IMR-90 (cell line): ENCODE measurements around the gene CDKN2C. TPM values are rescaled to one million over a fixed set of nuclear protein-coding genes. Genes with fewer than 3 reads are reported as not detected.

Experiments
- ATAC-seq: fragments of 200-7000 bp; cut with Tn5 transposase; 2 replicates; pipeline ENCODE4 v1.9.1; 2020; ENCODE audit warnings: low read depth, mild to moderate bottlenecking, moderate library complexity
- BruUV-seq: library from RNA; stranded (reverse); fragments of 400-500 nt; replicated peaks from 2 replicates; lab custom pipeline; 2021; lab: Mats Ljungman, UMichigan
- CTCF ChIA-PET: fragments of 300-600 bp; formaldehyde crosslinking; extraction: SDS; loops from one replicate; lab custom pipeline; 2021; ENCODE audit warnings: antibody characterized with exemption; lab: Yijun Ruan, JAX
- POLR2A ChIA-PET: fragments of 300-600 bp; sonication (Branson Sonifier 250); formaldehyde crosslinking; loops from one replicate; lab custom pipeline; 2022; ENCODE audit warnings: antibody characterized with exemption; ENCODE audit not compliant: unreplicated experiment; lab: Charles Lee
- DNase-seq: peaks from one replicate; pipeline ENCODE4 v3.0.0; 2013
- H2AFZ ChIP-seq: replicated peaks from 2 replicates; pipeline ENCODE3; 2013; ENCODE audit warnings: low read length, mild to moderate bottlenecking; ENCODE audit not compliant: poor library complexity
- H2AK5ac ChIP-seq: 2 replicates; pipeline ENCODE4 v1.6.1; 2013; ENCODE audit warnings: low read depth, low read length, inconsistent platforms
- H2AK9ac ChIP-seq: replicated peaks from 2 replicates; pipeline ENCODE3; 2013; ENCODE audit warnings: mild to moderate bottlenecking, low read depth, low read length, moderate library complexity; ENCODE audit not compliant: poor library complexity
- H2BK120ac ChIP-seq: 2 replicates; pipeline ENCODE4 v1.6.1; 2013; ENCODE audit warnings: low read depth, low read length, inconsistent platforms
- H2BK15ac ChIP-seq: 3 replicates; pipeline ENCODE4 v1.6.1; 2013; ENCODE audit warnings: low read depth, low read length, inconsistent platforms
- H2BK20ac ChIP-seq: 2 replicates; pipeline ENCODE4 v1.6.1; 2013; ENCODE audit warnings: low read depth, mild to moderate bottlenecking, inconsistent platforms, low read length, moderate library complexity
- H2BK5ac ChIP-seq: 2 replicates; pipeline ENCODE4 v1.6.1; 2013; ENCODE audit warnings: mild to moderate bottlenecking, low read depth, low read length, inconsistent platforms; ENCODE audit not compliant: poor library complexity, severe bottlenecking
- H3K14ac ChIP-seq: replicated peaks from 2 replicates; pipeline ENCODE4 v1.6.1; 2013; ENCODE audit warnings: low read depth, low read length, inconsistent platforms
- H3K18ac ChIP-seq: 2 replicates; pipeline ENCODE4 v1.6.1; 2013; ENCODE audit warnings: low read depth, low read length, control low read depth
- H3K23ac ChIP-seq: 2 replicates; pipeline ENCODE4 v1.6.1; 2013; ENCODE audit warnings: low read depth, low read length, inconsistent platforms
- H3K27ac ChIP-seq: 2 replicates; pipeline ENCODE4 v1.5.1; 2013; ENCODE audit warnings: mild to moderate bottlenecking, control low read depth, low read length; ENCODE audit not compliant: insufficient read depth
- H3K27me3 ChIP-seq: 2 replicates; pipeline ENCODE4 v1.6.1; 2013; ENCODE audit warnings: low read length; ENCODE audit not compliant: control insufficient read depth, insufficient read depth
- H3K36me3 ChIP-seq: 2 replicates; pipeline ENCODE4 v1.6.1; 2013; ENCODE audit warnings: low read length, mixed read lengths; ENCODE audit not compliant: control insufficient read depth, insufficient read depth
- H3K4ac ChIP-seq: 2 replicates; pipeline ENCODE4 v1.6.1; 2013; ENCODE audit warnings: low read depth, low read length, inconsistent platforms
- H3K4me1 ChIP-seq: 2 replicates; pipeline ENCODE4 v1.6.1; 2013; ENCODE audit warnings: low read length, mixed read lengths; ENCODE audit not compliant: control insufficient read depth, insufficient read depth
- H3K4me2 ChIP-seq: 2 replicates; pipeline ENCODE4 v1.6.1; 2013; ENCODE audit warnings: low read depth, mild to moderate bottlenecking, control low read depth, low read length, moderate library complexity
- H3K4me3 ChIP-seq: 2 replicates; pipeline ENCODE4 v1.5.1; 2013; ENCODE audit warnings: low read depth, mild to moderate bottlenecking, control low read depth, low read length, moderate library complexity; ENCODE audit not compliant: insufficient read depth
- H3K56ac ChIP-seq: 2 replicates; pipeline ENCODE4 v1.6.1; 2013; ENCODE audit warnings: low read length, inconsistent platforms; ENCODE audit not compliant: insufficient read depth; ENCODE audit errors: extremely low read depth
- H3K79me1 ChIP-seq, 2 experiments: 2 replicates each; pipeline ENCODE4 v1.6.1; 2013; ENCODE audit warnings: low read length in 2 of 2, inconsistent platforms in 1 of 2, low read depth in 1 of 2
- H3K9ac ChIP-seq: 2 replicates; pipeline ENCODE4 v1.6.1; 2013; ENCODE audit warnings: low read depth, low read length, control low read depth
- H3K9me1 ChIP-seq: 2 replicates; pipeline ENCODE4 v1.6.1; 2013; ENCODE audit warnings: low read length, inconsistent platforms; ENCODE audit not compliant: insufficient read depth
- H3K9me3 ChIP-seq: 2 replicates; pipeline ENCODE4 v1.6.1; 2013; ENCODE audit warnings: low read length; ENCODE audit not compliant: control insufficient read depth, insufficient read depth
- H4K20me1 ChIP-seq: 2 replicates; pipeline ENCODE4 v1.6.1; 2013; ENCODE audit warnings: low read length, inconsistent platforms; ENCODE audit not compliant: insufficient read depth
- H4K5ac ChIP-seq: 2 replicates; pipeline ENCODE4 v1.6.1; 2013; ENCODE audit warnings: mild to moderate bottlenecking, low read depth, low read length, control low read depth
- H4K8ac ChIP-seq, 2 experiments: 2 replicates each; pipeline ENCODE4 v1.6.1; 2013; ENCODE audit warnings: low read depth in 2 of 2, low read length in 2 of 2, control low read depth in 1 of 2, inconsistent platforms in 1 of 2
- H4K91ac ChIP-seq: 2 replicates; pipeline ENCODE4 v1.6.1; 2013; ENCODE audit warnings: low read depth, low read length, inconsistent platforms; ENCODE audit not compliant: insufficient read depth
- BHLHE40 ChIP-seq: fragments of 150-350 bp; IDR thresholded peaks from 2 replicates; pipeline ENCODE4 v1.6.1; 2016; ENCODE audit warnings: mild to moderate bottlenecking, low read depth, low read length
- CEBPB ChIP-seq: IDR thresholded peaks from 2 replicates; pipeline ENCODE4 v1.6.1; 2012; ENCODE audit warnings: low read depth, low read length, improper control_type of control experiment
- CHD1 ChIP-seq: IDR thresholded peaks from 2 replicates; pipeline ENCODE4 v1.6.1; 2012; ENCODE audit warnings: low read depth, low read length, improper control_type of control experiment
- CTCF ChIP-seq: conservative IDR thresholded peaks from 2 replicates; pipeline ENCODE4 v1.5.1; 2012; ENCODE audit warnings: mild to moderate bottlenecking, low read depth, low read length, improper control_type of control experiment
- ELK1 ChIP-seq: fragments of 150-350 bp; IDR thresholded peaks from 2 replicates; pipeline ENCODE4 v1.6.1; 2016; ENCODE audit warnings: low read depth, mild to moderate bottlenecking, low read length, moderate library complexity, borderline replicate concordance
- FOS ChIP-seq: fragments of 150-350 bp; IDR thresholded peaks from 2 replicates; pipeline ENCODE4 v1.6.1; 2016; ENCODE audit warnings: low read depth, low read length
- MAFK ChIP-seq: IDR thresholded peaks from 2 replicates; pipeline ENCODE4 v1.6.1; 2012; ENCODE audit warnings: low read depth, low read length, improper control_type of control experiment
- MAZ ChIP-seq: IDR thresholded peaks from 2 replicates; pipeline ENCODE4 v1.6.1; 2012; ENCODE audit warnings: low read depth, mild to moderate bottlenecking, low read length, improper control_type of control experiment, moderate library complexity, borderline replicate concordance
- MXI1 ChIP-seq: IDR thresholded peaks from 2 replicates; pipeline ENCODE4 v1.6.1; 2012; ENCODE audit warnings: low read depth, mild to moderate bottlenecking, low read length, moderate library complexity, borderline replicate concordance
- NFE2L2 ChIP-seq: fragments of 150-350 bp; IDR thresholded peaks from 2 replicates; pipeline ENCODE4 v1.6.1; 2016; ENCODE audit warnings: low read depth, mild to moderate bottlenecking, low read length
- POLR2A ChIP-seq: IDR thresholded peaks from 2 replicates; pipeline ENCODE4 v1.6.1; 2012; ENCODE audit warnings: mild to moderate bottlenecking, low read depth, low read length
- RAD21 ChIP-seq: IDR thresholded peaks from 2 replicates; pipeline ENCODE4 v1.6.1; 2012; ENCODE audit warnings: low read length, improper control_type of control experiment
- RCOR1 ChIP-seq: IDR thresholded peaks from 2 replicates; pipeline ENCODE4 v1.6.1; 2012; ENCODE audit warnings: mild to moderate bottlenecking, low read length, improper control_type of control experiment; ENCODE audit not compliant: insufficient replicate concordance
- RFX5 ChIP-seq: IDR thresholded peaks from 2 replicates; pipeline ENCODE4 v1.8.0; 2012; ENCODE audit warnings: low read depth, mild to moderate bottlenecking, low read length, moderate library complexity
- SMC3 ChIP-seq: fragments of 150-350 bp; IDR thresholded peaks from 2 replicates; pipeline ENCODE4 v1.6.1; 2016; ENCODE audit warnings: low read depth, mild to moderate bottlenecking, antibody characterized with exemption, low read length, moderate library complexity
- USF2 ChIP-seq: fragments of 150-350 bp; IDR thresholded peaks from 2 replicates; pipeline ENCODE4 v1.6.1; 2017; ENCODE audit warnings: mild to moderate bottlenecking, antibody characterized with exemption, low read length, low read depth
- WGBS, 2 experiments: methylation state at CpG; one replicate each; pipeline versions ENCODE4 v1.1.5 to v1.1.7; 2013; ENCODE audit warnings: missing lambda C conversion rate in 2 of 2; ENCODE audit not compliant: insufficient read length in 1 of 2; ENCODE audit errors: extremely low coverage in 2 of 2; 5-methylcytosine and 5-hydroxymethylcytosine counted together
- dilution Hi-C: fragments of 300-500 bp; cut with HindIII; formaldehyde crosslinking; loops from one replicate; pipeline ENCODE4 v1.14.3; 2018; ENCODE audit warnings: low sequenced_read_pairs; ENCODE audit not compliant: unreplicated experiment
- in situ Hi-C: fragments of 300-500 bp; cut with MboI; formaldehyde crosslinking; loops from 3 replicates; pipeline ENCODE4 v1.14.3; 2019; ENCODE audit warnings: low sequenced_read_pairs, inconsistent platforms, mixed read lengths
- intact Hi-C: fragments of 100-400 bp; cut with micrococcal nuclease; formaldehyde crosslinking; loops from 2 replicates; pipeline ENCODE4 v1.10.0; 2022
- polyA plus RNA-seq, 3 experiments: library from polyadenylated mRNA; depleted of rRNA; stranded (reverse); fragments of >200 nt; gene quantifications; 2 replicates each; pipeline ENCODE4 v1.2.3, GENCODE V29; 2012; ENCODE audit warnings: low replicate concordance in 1 of 3
- total RNA-seq: library from RNA; depleted of rRNA; stranded (reverse); fragments of >200 nt; gene quantifications from 2 replicates; pipeline ENCODE4 v1.2.3, GENCODE V29; 2012

The CDKN2C gene
- total and polyA plus RNA-seq, 2 of the 4 experiments (the other 2 are of a cell fraction): 14.3 to 15.5 TPM

GRCh38 chr1:50973255-50973654 lies 3.2 kb downstream of the CDKN2C start:
- ChIA-PET POLR2A (no interaction called here), CTCF (interaction anchor here (1.2 kb wide), 1 partner anchor 219 kb away, joined by 4 read pairs; no protein-coding TSS in a partner anchor)
- Histone ChIP-seq H4K20me1 (no peaks in the 10 kb centered on the region; the same call in none of the 2 replicates), H2AK9ac (no peak overlapping the region), H3K18ac (no peak overlapping the region), H4K8ac (no peak overlapping the region), H3K9me3 (no peaks in the 10 kb centered on the region), H3K79me1 (peaks cover 3 to 22% of the 10 kb centered on the region in 2 experiments; a peak in 3 of 4 replicates), H2BK120ac (no peak overlapping the region), H3K27ac (no peak overlapping the region), H3K56ac (no peak overlapping the region), H3K9ac (no peak overlapping the region), H4K91ac (no peak overlapping the region), H3K27me3 (no peaks in the 10 kb centered on the region), H3K36me3 (no peaks in the 10 kb centered on the region; the same call in 1 of the 2 replicates), H2AK5ac (no peak overlapping the region), H3K23ac (peak overlapping the region; percentile 67; the same call in 1 of the 2 replicates), H2BK15ac (no peak overlapping the region), H3K4me1 (peaks cover 6% of the 10 kb centered on the region; the same call in 1 of the 2 replicates), H2AFZ (no peak overlapping the region), H3K4me2 (no peak overlapping the region), H2BK20ac (no peak overlapping the region), H3K9me1 (peaks cover 2% of the 10 kb centered on the region; the same call in 1 of the 2 replicates), H3K4ac (no peak overlapping the region), H3K14ac (no peak overlapping the region), H4K5ac (no peak overlapping the region), H3K4me3 (no peak overlapping the region), H2BK5ac (no peak overlapping the region)
- ATAC-seq: no peak
- no peak for DNase-seq
- no CpG with 5 or more reads among the region's 1 CpG for WGBS, 2 experiments
- in situ Hi-C loops: no loop called here
- BruUV-seq: no TSS peak
- intact Hi-C loops: loop anchor here (10.0 kb wide), 1 partner anchor 322 kb away; no protein-coding TSS in a partner anchor
- dilution Hi-C loops: no loop called here
- TF ChIP-seq CEBPB (no peak), USF2 (no peak), MAZ (no peak), FOS (no peak), CTCF (no peak), RCOR1 (no peak), MXI1 (no peak), CHD1 (no peak), MAFK (no peak), SMC3 (no peak), RAD21 (no peak), RFX5 (no peak), NFE2L2 (no peak), ELK1 (no peak), POLR2A (no peak), BHLHE40 (no peak)
